ENCODE measurements around the gene WDR64.
"Not testable (repeated sequence)": the region's sequence is repeated elsewhere in the genome, so short reads cannot be mapped to it uniquely, and the experiment has no call there.

WDR64 gene

GRCh38 chr1:241647658-241648057 lies 4.4 kb upstream of the WDR64 start:
- H3K4me3 ChIP-seq (ENCODE audit: low read depth, low read length) = no peak overlapping the region
- in situ Hi-C loops (cut with HindIII; ENCODE audit: low sequenced_read_pairs) = loop anchor here (5.0 kb wide), 1 partner anchor 35 kb away; no protein-coding TSS in a partner anchor
- DNase-seq (ENCODE audit: low read depth) = no peak
- no peak for TF ChIP-seq CTCF (IDR thresholded peaks at IDR 0.05; ENCODE audit: low read depth, low read length, missing control alignments)

DNA sequence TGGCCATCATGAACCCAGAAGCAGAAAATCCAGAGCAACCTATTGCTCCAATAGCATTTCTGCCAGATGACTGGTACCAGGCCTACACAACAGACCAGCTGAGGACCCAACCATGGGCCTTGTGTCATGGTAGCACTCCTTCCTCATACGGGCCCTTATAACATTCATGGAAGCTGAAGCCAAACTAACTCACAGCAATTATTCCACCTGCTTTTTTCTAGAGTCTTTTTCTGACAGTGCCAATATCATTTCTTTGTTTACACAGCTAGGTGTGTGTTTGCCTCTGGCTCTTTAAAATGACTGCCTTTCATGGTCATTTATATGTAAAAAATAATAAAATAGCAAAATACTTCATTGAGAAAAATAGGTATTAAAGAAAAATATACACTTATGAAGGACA lies 3.9 kb upstream of the WDR64 start:
- H3K4me3 ChIP-seq (ENCODE audit: low read depth, low read length) = no peak overlapping the region
- in situ Hi-C loops (cut with HindIII; ENCODE audit: low sequenced_read_pairs) = loop anchor here (5.0 kb wide), 1 partner anchor 34 kb away; no protein-coding TSS in a partner anchor
- no peak for DNase-seq (ENCODE audit: low read depth)
- no peak for TF ChIP-seq CTCF (IDR thresholded peaks at IDR 0.05; ENCODE audit: low read depth, low read length, missing control alignments)

GRCh38 chr1:241654019-241654418 lies 1.9 kb downstream of the WDR64 start:
- no peak overlapping the region for H3K4me3 ChIP-seq (ENCODE audit: low read depth, low read length)
- DNase-seq (ENCODE audit: low read depth) = no peak
- in situ Hi-C loops (cut with HindIII; ENCODE audit: low sequenced_read_pairs) = no loop called here
- TF ChIP-seq CTCF (IDR thresholded peaks at IDR 0.05; ENCODE audit: low read depth, low read length, missing control alignments) = no peak

- in situ Hi-C loops (cut with HindIII; ENCODE audit: low sequenced_read_pairs) = no loop called here
- no peak for DNase-seq (ENCODE audit: low read depth)
- no peak overlapping the region for H3K4me3 ChIP-seq (ENCODE audit: low read depth, low read length)
- TF ChIP-seq CTCF (IDR thresholded peaks at IDR 0.05; ENCODE audit: low read depth, low read length, missing control alignments) = no peak
Measured at GRCh38 chr1:241654641-241655040, 2.6 kb downstream of the WDR64 start.

DNA sequence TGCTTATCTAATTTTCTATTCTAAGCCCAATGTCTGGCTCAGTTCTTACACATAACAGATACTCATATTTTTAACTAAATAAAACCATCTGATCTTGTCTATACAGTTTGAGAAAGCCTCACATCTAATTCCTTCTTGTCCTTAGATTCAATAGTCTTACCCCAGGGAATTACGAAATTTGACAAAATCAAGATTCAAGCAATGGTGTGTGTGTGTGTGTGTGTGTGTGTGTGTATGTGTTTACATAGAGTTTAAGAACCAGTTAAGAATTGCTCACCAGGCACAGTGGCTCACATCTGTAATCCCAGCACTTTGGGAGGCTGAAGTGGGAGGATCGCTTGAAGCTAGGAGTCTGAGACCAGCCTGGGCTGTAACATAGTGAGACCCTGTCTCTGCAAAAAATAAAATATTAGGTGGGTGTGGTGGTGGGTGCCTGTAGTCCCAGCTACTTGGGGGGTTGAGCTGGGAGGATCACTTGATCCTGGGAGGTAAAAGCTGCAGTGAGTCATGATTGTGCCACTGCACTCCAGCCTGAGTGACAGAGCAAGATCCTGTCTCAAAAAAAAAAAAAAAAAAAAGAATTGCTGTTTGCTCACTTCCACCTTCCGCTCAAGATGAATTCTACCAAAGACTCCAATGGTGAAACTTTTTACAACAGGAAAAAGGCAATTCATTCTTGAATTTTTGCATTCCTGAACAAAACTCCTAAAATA lies 6.2 kb downstream of the WDR64 start:
- DNase-seq (ENCODE audit: low read depth) = no peak
- no peak for TF ChIP-seq CTCF (IDR thresholded peaks at IDR 0.05; ENCODE audit: low read depth, low read length, missing control alignments)
- H3K4me3 ChIP-seq (ENCODE audit: low read depth, low read length) = no peak overlapping the region
- in situ Hi-C loops (cut with HindIII; ENCODE audit: low sequenced_read_pairs) = no loop called here

DNA sequence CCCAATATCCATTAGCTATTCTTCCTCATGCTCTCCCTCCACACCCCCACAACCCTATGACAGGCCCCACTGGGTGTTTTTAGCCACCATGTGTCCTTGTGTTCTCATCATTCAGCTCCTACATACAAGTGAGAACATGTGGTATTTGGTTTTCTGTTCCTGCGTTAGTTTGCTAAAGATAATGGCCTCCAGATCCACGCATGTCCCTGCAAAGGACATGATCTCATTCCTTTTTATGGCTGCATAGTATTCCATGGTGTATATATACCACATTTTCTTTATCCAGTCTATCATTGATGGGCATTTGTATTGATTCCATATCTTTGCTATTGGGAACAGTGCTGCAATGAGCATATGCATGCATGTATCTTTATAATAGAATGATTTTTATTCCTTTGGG lies 6.9 kb downstream of the WDR64 start:
- DNase-seq (ENCODE audit: low read depth); H3K4me3 ChIP-seq (ENCODE audit: low read depth, low read length); in situ Hi-C loops (cut with HindIII; ENCODE audit: low sequenced_read_pairs): not testable (repeated sequence)

DNA sequence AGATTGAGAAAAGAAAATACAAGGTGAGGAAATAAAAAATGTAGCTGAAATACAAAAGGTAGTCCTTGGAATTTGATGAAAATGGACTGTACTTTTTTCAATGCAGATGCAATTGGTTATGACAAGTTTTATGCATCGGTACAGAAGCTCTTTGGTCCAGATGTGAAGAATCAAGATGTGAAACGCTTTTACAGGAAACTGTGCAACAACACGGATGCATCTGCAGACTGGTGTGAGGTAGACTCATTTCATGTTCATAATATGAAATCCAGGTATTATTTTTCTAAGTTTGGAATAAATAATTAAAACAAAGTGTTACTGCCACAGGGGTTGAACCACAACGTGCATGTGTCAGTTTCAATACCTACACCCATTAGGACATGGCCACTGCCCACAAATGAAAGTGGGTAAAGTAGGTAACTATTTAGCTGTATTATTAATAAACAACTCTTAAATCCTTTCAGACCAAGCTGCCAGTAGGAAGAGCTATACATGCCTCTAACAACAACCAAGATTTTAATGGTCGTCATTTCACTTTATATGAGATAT lies 8.4 kb downstream of the WDR64 start:
- no peak for DNase-seq (ENCODE audit: low read depth)
- no peak overlapping the region for H3K4me3 ChIP-seq (ENCODE audit: low read depth, low read length)
- no peak for TF ChIP-seq CTCF (IDR thresholded peaks at IDR 0.05; ENCODE audit: low read depth, low read length, missing control alignments)
- in situ Hi-C loops (cut with HindIII; ENCODE audit: low sequenced_read_pairs) = no loop called here
